Cardiac muscle cell (in vitro differentiated cells and primary cell): ENCODE data around the gene APBA2. TPM values are rescaled to one million over a fixed set of nuclear protein-coding genes. Genes with fewer than 3 reads are reported as not detected.
A peak's percentile ranks its signal among the peaks of the same experiment; 100 is the strongest.

Experiments used
- DNase-seq, 2 donors: peaks; one replicate each; pipeline versions ENCODE4 v3.0.0 to v3.0.0-alpha.2; 2010 to 2017; ENCODE audit warnings: low read depth in 1 of 2, low spot score in 1 of 2
- H3K27ac ChIP-seq: fragments of 200-600 bp; sonication (generic); 2 replicates; pipeline ENCODE4 v1.5.1; 2016
- H3K27me3 ChIP-seq: fragments of 200-600 bp; sonication (generic); 2 replicates; pipeline ENCODE4 v1.6.0; 2016; ENCODE audit warnings: control low read depth
- H3K36me3 ChIP-seq: fragments of 200-600 bp; sonication (generic); 2 replicates; pipeline ENCODE4 v1.5.1; 2016; ENCODE audit warnings: control low read depth
- H3K4me1 ChIP-seq: fragments of 200-600 bp; sonication (generic); 2 replicates; pipeline ENCODE4 v1.8.1; 2017; ENCODE audit warnings: low read depth, mild to moderate bottlenecking, mixed run types
- H3K4me3 ChIP-seq: fragments of 200-600 bp; sonication (generic); 2 replicates; pipeline ENCODE4 v1.5.1; 2016; ENCODE audit warnings: mild to moderate bottlenecking
- H3K9me3 ChIP-seq: fragments of 200-600 bp; sonication (generic); 2 replicates; pipeline ENCODE4 v1.5.1; 2017; ENCODE audit warnings: low read depth, mild to moderate bottlenecking, control low read depth
- polyA plus RNA-seq: library from polyadenylated mRNA; unstranded; fragments of >200 nt; fragmentation: Nextera tagmentation; extraction: Ambion mirVana; gene quantifications from 2 replicates; pipeline ENCODE4 v1.2.1, GENCODE V29; 2016
- total RNA-seq: library from RNA; depleted of rRNA; stranded (reverse); fragments of >200 nt; gene quantifications from 2 replicates; pipeline ENCODE4 v1.2.3, GENCODE V29; 2016
- TF ChIP-seq, protein P1 (sequence below): IDR thresholded peaks from 2 replicates; pipeline ENCODE4 v1.5.1; 2012; ENCODE audit warnings: low read depth, mild to moderate bottlenecking, low read length

The APBA2 gene
- total and polyA plus RNA-seq, 2 experiments from 2014 or later, result 20.5 to 33.2 TPM

DNA sequence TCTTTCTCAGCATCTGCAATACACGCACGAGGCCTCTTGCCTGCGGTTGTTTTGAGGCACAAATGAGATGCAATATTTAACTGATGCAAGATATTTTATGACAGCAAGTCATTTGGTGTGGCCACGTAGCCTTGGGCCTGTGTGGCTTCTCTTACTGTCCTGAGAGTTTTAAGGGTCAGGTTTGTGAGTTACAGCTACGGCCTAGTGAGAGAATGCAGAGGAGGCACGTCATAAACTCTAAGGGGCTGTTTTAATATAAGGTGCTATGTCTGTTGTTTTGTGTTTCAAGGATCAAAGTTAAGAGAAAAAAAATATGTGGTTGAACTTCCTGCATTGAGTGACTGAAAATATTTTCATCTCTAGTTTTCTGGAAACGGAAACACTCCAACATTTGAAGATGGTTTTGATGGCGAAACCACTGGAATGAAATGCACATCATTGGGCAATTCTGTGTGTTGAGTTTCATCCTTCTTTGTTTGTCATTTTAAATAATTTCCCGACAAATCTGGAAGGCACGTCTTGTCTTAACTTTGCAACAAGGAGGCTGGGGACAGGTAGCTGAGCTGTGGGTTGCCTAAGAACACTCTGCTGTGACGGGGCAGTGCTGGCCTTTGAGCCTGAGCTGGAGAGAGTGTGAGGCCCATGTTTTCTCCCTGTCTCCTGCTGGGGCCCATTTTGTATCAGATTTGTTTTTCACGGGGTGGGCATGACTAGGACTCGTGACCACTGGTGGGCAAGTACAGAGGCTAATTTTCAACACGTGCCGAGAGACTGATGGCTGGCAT is 5.1 kb downstream of the APBA2 start:
- Histone ChIP-seq H3K36me3 (no peaks in the 10 kb centered on the region), H3K9me3 (no peaks in the 10 kb centered on the region), H3K4me1 (no peaks in the 10 kb centered on the region), H3K27me3 (peaks cover 8% of the 10 kb centered on the region), H3K4me3 (no peak overlapping the region), H3K27ac (no peak overlapping the region)
- DNase-seq, result peak in 1 of 2 donors; percentile 55
- TF ChIP-seq, protein P1, sequence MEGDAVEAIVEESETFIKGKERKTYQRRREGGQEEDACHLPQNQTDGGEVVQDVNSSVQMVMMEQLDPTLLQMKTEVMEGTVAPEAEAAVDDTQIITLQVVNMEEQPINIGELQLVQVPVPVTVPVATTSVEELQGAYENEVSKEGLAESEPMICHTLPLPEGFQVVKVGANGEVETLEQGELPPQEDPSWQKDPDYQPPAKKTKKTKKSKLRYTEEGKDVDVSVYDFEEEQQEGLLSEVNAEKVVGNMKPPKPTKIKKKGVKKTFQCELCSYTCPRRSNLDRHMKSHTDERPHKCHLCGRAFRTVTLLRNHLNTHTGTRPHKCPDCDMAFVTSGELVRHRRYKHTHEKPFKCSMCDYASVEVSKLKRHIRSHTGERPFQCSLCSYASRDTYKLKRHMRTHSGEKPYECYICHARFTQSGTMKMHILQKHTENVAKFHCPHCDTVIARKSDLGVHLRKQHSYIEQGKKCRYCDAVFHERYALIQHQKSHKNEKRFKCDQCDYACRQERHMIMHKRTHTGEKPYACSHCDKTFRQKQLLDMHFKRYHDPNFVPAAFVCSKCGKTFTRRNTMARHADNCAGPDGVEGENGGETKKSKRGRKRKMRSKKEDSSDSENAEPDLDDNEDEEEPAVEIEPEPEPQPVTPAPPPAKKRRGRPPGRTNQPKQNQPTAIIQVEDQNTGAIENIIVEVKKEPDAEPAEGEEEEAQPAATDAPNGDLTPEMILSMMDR, result no peak

DNA sequence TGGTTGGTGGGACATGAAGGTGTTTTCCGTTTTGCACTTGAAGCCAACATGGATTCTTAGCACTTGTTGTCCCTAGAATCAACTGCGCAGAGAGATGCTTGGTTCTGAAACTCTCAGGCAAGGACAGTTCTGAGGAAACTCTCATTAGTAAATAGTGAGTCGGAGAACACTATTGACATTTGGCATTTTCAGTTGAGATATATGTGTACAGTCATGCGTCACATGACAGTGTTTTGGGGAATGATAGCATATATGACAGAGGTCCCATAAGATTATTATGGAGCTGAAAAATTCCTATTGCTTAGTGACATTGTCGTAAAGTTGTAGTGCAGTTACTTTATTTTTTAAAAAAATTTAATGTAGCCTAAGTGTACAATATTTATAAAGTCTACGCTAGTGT is 5.8 kb downstream of the APBA2 start:
- H3K36me3 ChIP-seq, result no peaks in the 10 kb centered on the region
- H3K27ac ChIP-seq, result no peak overlapping the region
- H3K9me3 ChIP-seq, result no peaks in the 10 kb centered on the region
- no peak for DNase-seq
- TF ChIP-seq, protein P1, result no peak
- no peak overlapping the region for H3K4me3 ChIP-seq
- H3K27me3 ChIP-seq, result peaks cover 2% of the 10 kb centered on the region
- H3K4me1 ChIP-seq, result no peaks in the 10 kb centered on the region

DNA sequence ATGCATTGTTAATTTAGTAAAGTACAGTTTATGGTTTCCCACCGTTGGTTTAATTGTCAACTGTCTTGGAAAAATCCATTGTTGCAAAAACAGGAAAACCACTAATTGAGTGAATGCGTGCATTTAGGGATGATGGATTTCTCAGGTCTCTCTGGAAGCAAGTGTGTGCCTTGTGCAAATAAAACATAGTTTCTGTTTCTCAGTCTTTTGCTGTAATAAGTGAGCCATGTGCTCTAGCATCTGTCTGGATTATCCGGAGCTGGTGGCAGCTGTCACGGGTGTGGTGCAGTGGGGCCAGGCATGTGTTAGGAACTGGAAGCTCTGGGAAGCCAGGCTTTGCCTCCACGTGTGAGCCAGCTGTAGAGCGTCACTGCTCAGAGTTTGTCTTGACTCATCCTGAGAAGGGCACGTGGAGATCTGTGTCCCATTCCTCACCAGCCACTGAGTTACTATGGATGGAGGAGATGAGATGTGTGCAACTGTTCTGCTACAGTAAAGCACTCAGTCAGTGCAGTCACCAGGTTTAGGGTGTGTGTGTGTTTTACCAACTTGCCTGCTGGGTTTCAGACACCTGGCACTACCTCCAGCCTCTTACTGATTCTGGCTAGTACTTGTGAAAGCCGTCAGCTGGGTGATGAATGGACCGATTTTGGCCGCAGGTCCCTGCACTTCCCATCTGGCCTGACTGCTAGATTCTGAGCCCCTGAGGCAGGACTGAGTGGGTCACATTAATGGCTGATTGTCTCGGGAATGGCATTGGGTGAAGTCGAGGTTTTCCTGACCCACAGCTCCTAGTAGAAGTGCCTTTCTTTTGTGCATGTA is 7.2 kb downstream of the APBA2 start:
- H3K27ac ChIP-seq, result no peak overlapping the region
- H3K9me3 ChIP-seq, result no peaks in the 10 kb centered on the region
- H3K4me3 ChIP-seq, result no peak overlapping the region
- TF ChIP-seq, protein P1, result no peak
- no peaks in the 10 kb centered on the region for H3K4me1 ChIP-seq
- peak in 1 of 2 donors; percentile 31 for DNase-seq
- H3K27me3 ChIP-seq, result no peaks in the 10 kb centered on the region
- no peaks in the 10 kb centered on the region for H3K36me3 ChIP-seq

DNA sequence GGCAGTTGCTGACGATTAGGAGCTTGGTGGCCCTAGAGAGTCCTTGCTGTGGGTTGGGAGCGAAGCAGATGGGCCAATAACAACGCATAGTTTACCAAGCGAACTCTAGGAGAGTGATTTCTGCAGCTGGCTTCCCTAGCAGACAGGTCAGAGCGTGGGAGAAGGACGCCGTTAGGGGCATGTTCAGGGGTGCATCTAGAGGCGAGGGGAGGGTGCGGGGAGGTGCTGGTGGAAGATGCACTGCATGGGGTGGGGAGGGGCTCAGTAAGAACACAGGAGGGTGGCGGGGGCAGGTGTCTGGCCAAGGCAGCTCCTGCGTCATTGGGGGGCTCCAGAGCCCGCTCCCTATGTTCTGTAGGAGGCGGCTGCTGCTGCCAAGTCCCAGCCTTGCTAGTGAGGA is 8.9 kb downstream of the APBA2 start:
- DNase-seq, result no peak
- no peak overlapping the region for H3K4me3 ChIP-seq
- H3K4me1 ChIP-seq, result no peaks in the 10 kb centered on the region
- TF ChIP-seq, protein P1, result no peak
- H3K36me3 ChIP-seq, result no peaks in the 10 kb centered on the region
- no peak overlapping the region for H3K27ac ChIP-seq
- no peaks in the 10 kb centered on the region for H3K9me3 ChIP-seq
- H3K27me3 ChIP-seq, result no peaks in the 10 kb centered on the region

DNA sequence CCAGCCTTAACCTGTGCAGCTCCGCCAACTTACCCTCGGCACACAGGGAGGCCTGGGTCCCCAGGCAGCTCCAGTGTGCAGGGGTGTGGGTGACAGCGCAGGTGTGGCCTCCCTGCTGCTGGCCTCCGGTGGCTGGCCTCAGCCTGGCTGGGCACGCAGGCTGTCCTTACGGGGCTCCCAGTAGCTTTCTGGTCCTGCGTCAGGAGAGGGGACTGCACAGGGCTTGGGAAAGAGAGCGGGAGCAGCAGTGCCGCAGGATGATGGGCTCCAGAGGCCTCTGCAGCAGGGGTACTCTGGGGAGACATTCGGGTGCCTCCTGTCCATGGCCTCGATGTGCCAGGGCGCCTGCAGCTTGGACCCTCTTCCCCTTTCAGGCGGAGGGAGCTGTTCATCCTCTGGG is 9.4 kb downstream of the APBA2 start:
- TF ChIP-seq, protein P1, result no peak
- no peak overlapping the region for H3K4me3 ChIP-seq
- DNase-seq, result no peak

More for the DNA sequence above, 9.4 kb downstream of the APBA2 start:
- Histone ChIP-seq H3K9me3 (no peaks in the 10 kb centered on the region), H3K36me3 (no peaks in the 10 kb centered on the region), H3K4me1 (no peaks in the 10 kb centered on the region), H3K27ac (no peak overlapping the region), H3K27me3 (no peaks in the 10 kb centered on the region)
